Neuronal stem cell (in vitro differentiated cells): ENCODE data around the gene FCRL3.

Experiments used
- DNase-seq: peaks from one replicate; pipeline ENCODE4 v3.0.0-alpha.2; 2013; ENCODE audit warnings: low spot score
- H2AFZ ChIP-seq: one replicate; pipeline ENCODE4 v1.6.1; 2013; ENCODE audit warnings: mild to moderate bottlenecking, low read length, inconsistent platforms
- H2AK5ac ChIP-seq: 2 replicates; pipeline ENCODE4 v1.6.1; 2013; ENCODE audit warnings: low read depth, mild to moderate bottlenecking, inconsistent platforms, low read length, moderate library complexity, mixed read lengths
- H2BK120ac ChIP-seq: 2 replicates; pipeline ENCODE4 v1.6.1; 2013; ENCODE audit warnings: low read depth, mild to moderate bottlenecking, inconsistent platforms, low read length, moderate library complexity, mixed read lengths
- H2BK12ac ChIP-seq: one replicate; pipeline ENCODE4 v1.6.1; 2013; ENCODE audit warnings: low read length, inconsistent platforms
- H2BK15ac ChIP-seq: 2 replicates; pipeline ENCODE4 v1.6.1; 2013; ENCODE audit warnings: mild to moderate bottlenecking, low read length, inconsistent platforms, mixed read lengths
- H2BK5ac ChIP-seq: one replicate; pipeline ENCODE4 v1.6.1; 2013; ENCODE audit warnings: inconsistent platforms, mild to moderate bottlenecking, low read length, moderate library complexity
- H3K14ac ChIP-seq: one replicate; pipeline ENCODE4 v1.6.1; 2013; ENCODE audit warnings: low read length, inconsistent platforms
- H3K18ac ChIP-seq: 2 replicates; pipeline ENCODE4 v1.6.1; 2013; ENCODE audit warnings: low read length, inconsistent platforms
- H3K23ac ChIP-seq: 2 replicates; pipeline ENCODE4 v1.6.1; 2013; ENCODE audit warnings: low read depth, mild to moderate bottlenecking, mixed read lengths, low read length, inconsistent platforms; ENCODE audit not compliant: poor library complexity
- H3K27ac ChIP-seq: replicated peaks from 3 replicates; pipeline ENCODE4 v1.5.1; 2013; ENCODE audit warnings: low read length, inconsistent platforms
- H3K27me3 ChIP-seq, 3 experiments: 2 replicates each; pipeline ENCODE4 v1.6.1; 2013; ENCODE audit warnings: low read length in 3 of 3, mild to moderate bottlenecking in 2 of 3, inconsistent platforms in 1 of 3, low read depth in 1 of 3, mixed read lengths in 1 of 3, moderate library complexity in 1 of 3; ENCODE audit not compliant: control insufficient read depth in 3 of 3, insufficient read depth in 3 of 3
- H3K36me3 ChIP-seq, 2 donors: replicated peaks in 1 of 2; 2 replicates each; pipeline ENCODE4 v1.6.1; 2013; ENCODE audit warnings: low read length in 2 of 2; ENCODE audit not compliant: control insufficient read depth in 2 of 2, insufficient read depth in 2 of 2
- H3K4ac ChIP-seq: 2 replicates; pipeline ENCODE4 v1.6.1; 2013; ENCODE audit warnings: inconsistent platforms, mild to moderate bottlenecking, low read length, moderate library complexity
- H3K4me1 ChIP-seq, 2 donors: 1 replicate in 1 of 2; 2 replicates in 1 of 2; pipeline ENCODE4 v1.6.1; 2013; ENCODE audit warnings: low read length in 2 of 2, low read depth in 1 of 2; ENCODE audit not compliant: control insufficient read depth in 2 of 2, insufficient read depth in 1 of 2
- H3K4me2 ChIP-seq: one replicate; pipeline ENCODE4 v1.6.1; 2013; ENCODE audit warnings: mild to moderate bottlenecking, low read length, inconsistent platforms; ENCODE audit not compliant: insufficient read depth, poor library complexity, severe bottlenecking
- H3K4me3 ChIP-seq, 2 donors: 2 replicates each; pipeline ENCODE4 v1.5.1; 2013; ENCODE audit warnings: low read length in 2 of 2, mild to moderate bottlenecking in 2 of 2, inconsistent platforms in 1 of 2, moderate library complexity in 1 of 2
- H3K79me1 ChIP-seq: one replicate; pipeline ENCODE4 v1.6.1; 2013; ENCODE audit warnings: low read depth, mild to moderate bottlenecking, inconsistent platforms, low read length, moderate library complexity
- H3K9ac ChIP-seq: one replicate; pipeline ENCODE4 v1.6.1; 2013; ENCODE audit warnings: mild to moderate bottlenecking, low read depth, low read length, inconsistent platforms; ENCODE audit not compliant: poor library complexity
- H3K9me3 ChIP-seq, 2 donors: replicated peaks in 1 of 2; 2 replicates each; pipeline versions ENCODE3 to v1.6.1; 2013; ENCODE audit warnings: low read length in 2 of 2, mild to moderate bottlenecking in 2 of 2, inconsistent platforms in 1 of 2, low read depth in 1 of 2, mixed read lengths in 1 of 2, moderate library complexity in 1 of 2; ENCODE audit not compliant: control insufficient read depth in 2 of 2, insufficient read depth in 1 of 2
- H4K8ac ChIP-seq: one replicate; pipeline ENCODE4 v1.6.1; 2013; ENCODE audit warnings: low read depth, mild to moderate bottlenecking, inconsistent platforms, low read length, moderate library complexity
- H4K91ac ChIP-seq: one replicate; pipeline ENCODE4 v1.6.1; 2013; ENCODE audit warnings: low read length, low read depth, mild to moderate bottlenecking, inconsistent platforms; ENCODE audit not compliant: poor library complexity
- WGBS, 2 donors: extraction: QIAGEN DNeasy Blood & Tissue Kit; methylation state at CpG; one replicate each; pipeline ENCODE4 v1.1.7; 2013; ENCODE audit warnings: missing lambda C conversion rate in 2 of 2, mixed read lengths in 1 of 2; ENCODE audit not compliant: insufficient read length in 2 of 2, insufficient replicate concordance in 1 of 2; ENCODE audit errors: extremely low coverage in 2 of 2; 5-methylcytosine and 5-hydroxymethylcytosine counted together

The FCRL3 gene

GRCh38 chr1:157700305-157700704 is 264 bp downstream of the FCRL3 start:
- Histone ChIP-seq H3K79me1 (no peaks in the 10 kb centered on the region), H3K4me3 (no peak overlapping the region), H2AK5ac (no peak overlapping the region), H2BK12ac (no peak overlapping the region), H3K27ac (no peak overlapping the region), H2AFZ (no peak overlapping the region), H4K91ac (no peak overlapping the region), H3K14ac (no peak overlapping the region), H4K8ac (no peak overlapping the region), H2BK5ac (no peak overlapping the region), H3K18ac (no peak overlapping the region), H2BK15ac (no peak overlapping the region), H3K4ac (no peak overlapping the region), H3K4me1 (no peaks in the 10 kb centered on the region), H3K23ac (no peak overlapping the region), H3K9ac (no peak overlapping the region), H3K36me3 (no peaks in the 10 kb centered on the region), H3K4me2 (no peak overlapping the region), H2BK120ac (no peak overlapping the region), H3K27me3 (no peaks in the 10 kb centered on the region), H3K9me3 (no peaks in the 10 kb centered on the region)
- no peak for DNase-seq
- WGBS, 2 donors, result no CpG with 5 or more reads among the region's 5 CpGs

GRCh38 chr1:157697781-157698569 is 2.6 kb downstream of the FCRL3 start:
- no peak overlapping the region for H3K14ac ChIP-seq
- DNase-seq, result no peak
- no peaks in the 10 kb centered on the region for H3K9me3 ChIP-seq
- no peak overlapping the region for H3K23ac ChIP-seq
- no peak overlapping the region for H2AK5ac ChIP-seq
- H2BK5ac ChIP-seq, result no peak overlapping the region
- no peaks in the 10 kb centered on the region for H3K79me1 ChIP-seq
- H2AFZ ChIP-seq, result no peak overlapping the region
- WGBS, 2 donors, result no CpG with 5 or more reads among the region's 4 CpGs
- H2BK120ac ChIP-seq, result no peak overlapping the region
- H3K27ac ChIP-seq, result no peak overlapping the region
- no peak overlapping the region for H4K91ac ChIP-seq
- no peak overlapping the region for H3K4me3 ChIP-seq
- no peak overlapping the region for H3K9ac ChIP-seq
- no peak overlapping the region for H2BK12ac ChIP-seq
- no peak overlapping the region for H2BK15ac ChIP-seq
- H4K8ac ChIP-seq, result no peak overlapping the region
- H3K36me3 ChIP-seq, result no peaks in the 10 kb centered on the region
- no peaks in the 10 kb centered on the region for H3K27me3 ChIP-seq
- H3K4me1 ChIP-seq, result no peaks in the 10 kb centered on the region
- H3K4me2 ChIP-seq, result no peak overlapping the region
- H3K18ac ChIP-seq, result no peak overlapping the region
- no peak overlapping the region for H3K4ac ChIP-seq

DNA sequence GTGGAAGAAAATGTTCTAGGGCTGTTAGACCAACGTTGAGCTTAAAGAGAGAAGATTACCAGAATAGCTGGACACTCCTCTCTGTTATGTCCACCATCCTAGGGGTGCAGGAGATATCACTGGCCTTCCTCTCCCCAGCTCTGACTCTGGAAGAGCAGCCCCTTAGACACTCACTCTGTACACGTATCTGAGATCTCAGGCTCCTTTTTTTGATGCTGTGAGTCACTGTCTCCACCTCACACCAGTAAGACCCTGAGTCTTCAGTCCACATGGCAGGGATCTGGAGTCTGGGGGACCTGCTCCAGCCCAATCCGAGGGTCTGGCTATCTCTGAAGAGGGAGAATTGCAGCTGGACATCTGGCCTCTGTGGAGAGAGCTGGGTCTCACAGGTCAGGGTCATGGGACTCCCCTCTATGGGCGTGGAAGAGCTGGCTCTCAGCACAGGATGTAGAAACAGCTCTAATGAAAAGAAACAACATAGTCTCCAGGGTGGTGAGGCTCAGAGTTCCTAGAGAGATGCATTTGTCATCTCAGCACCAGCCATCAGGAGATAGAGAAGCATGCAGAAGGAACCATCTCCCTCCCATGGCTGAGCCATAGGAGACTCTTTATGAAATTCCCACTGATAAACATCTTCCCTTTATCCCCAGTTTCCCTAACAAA is 3.5 kb downstream of the FCRL3 start:
- H3K36me3 ChIP-seq, result no peaks in the 10 kb centered on the region
- no peak overlapping the region for H2AFZ ChIP-seq
- H2AK5ac ChIP-seq, result no peak overlapping the region
- H3K23ac ChIP-seq, result no peak overlapping the region
- H3K27me3 ChIP-seq, result no peaks in the 10 kb centered on the region
- no peak overlapping the region for H4K91ac ChIP-seq
- no peak overlapping the region for H2BK15ac ChIP-seq
- H3K4me1 ChIP-seq, result no peaks in the 10 kb centered on the region
- H3K9ac ChIP-seq, result no peak overlapping the region
- no peak overlapping the region for H3K4ac ChIP-seq
- no peak overlapping the region for H3K27ac ChIP-seq
- no peaks in the 10 kb centered on the region for H3K79me1 ChIP-seq
- no peak overlapping the region for H3K14ac ChIP-seq
- no peak overlapping the region for H2BK5ac ChIP-seq
- WGBS, 2 donors, result no CpG with 5 or more reads among the region's 4 CpGs
- H3K4me3 ChIP-seq, result no peak overlapping the region
- no peak for DNase-seq
- no peak overlapping the region for H2BK12ac ChIP-seq
- no peak overlapping the region for H4K8ac ChIP-seq
- no peak overlapping the region for H3K4me2 ChIP-seq
- H3K9me3 ChIP-seq, result no peaks in the 10 kb centered on the region
- no peak overlapping the region for H2BK120ac ChIP-seq
- H3K18ac ChIP-seq, result no peak overlapping the region

DNA sequence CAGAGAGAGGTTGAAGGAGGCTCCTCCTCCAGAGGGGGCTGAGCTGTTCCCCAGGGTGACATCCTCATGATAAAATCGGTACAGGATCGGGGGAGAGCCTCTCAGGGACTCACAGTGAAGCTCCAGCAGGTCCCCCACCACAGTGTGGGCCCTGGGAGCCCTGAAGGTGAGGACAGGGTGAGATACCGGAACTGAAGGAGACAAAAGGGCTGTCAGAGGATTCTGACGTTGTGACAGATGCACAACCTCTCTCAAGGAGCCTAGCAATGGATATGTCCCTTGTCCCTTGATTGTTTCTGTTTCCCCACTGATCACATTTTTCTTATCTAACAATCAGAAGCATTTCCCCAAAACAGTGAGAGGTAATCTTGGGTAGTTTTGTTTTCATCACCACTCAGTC is 5.2 kb downstream of the FCRL3 start:
- H4K8ac ChIP-seq, result no peak overlapping the region
- H3K4me2 ChIP-seq, result no peak overlapping the region
- no peak overlapping the region for H2AK5ac ChIP-seq
- no peak overlapping the region for H3K27ac ChIP-seq
- H2BK15ac ChIP-seq, result no peak overlapping the region
- H3K14ac ChIP-seq, result no peak overlapping the region
- no peaks in the 10 kb centered on the region for H3K27me3 ChIP-seq
- H3K36me3 ChIP-seq, result no peaks in the 10 kb centered on the region
- H3K4ac ChIP-seq, result no peak overlapping the region
- no peaks in the 10 kb centered on the region for H3K79me1 ChIP-seq
- no peak overlapping the region for H3K18ac ChIP-seq
- no peak overlapping the region for H2AFZ ChIP-seq
- no peak overlapping the region for H4K91ac ChIP-seq
- no peaks in the 10 kb centered on the region for H3K4me1 ChIP-seq
- H3K23ac ChIP-seq, result no peak overlapping the region
- no peaks in the 10 kb centered on the region for H3K9me3 ChIP-seq
- H3K9ac ChIP-seq, result no peak overlapping the region
- DNase-seq, result no peak
- H3K4me3 ChIP-seq, result no peak overlapping the region
- no peak overlapping the region for H2BK120ac ChIP-seq
- H2BK12ac ChIP-seq, result no peak overlapping the region
- no CpG with 5 or more reads among the region's 4 CpGs for WGBS, 2 donors
- H2BK5ac ChIP-seq, result no peak overlapping the region
